Measurements from ENCODE around the gene HYAL1. TPM values are rescaled to one million over a fixed set of nuclear protein-coding genes. Genes with fewer than 3 reads are reported as not detected.

The HYAL1 gene
- total RNA-seq, 4 donors from 2014 or later = 1.8 to 8.9 (median 4.8) TPM

DNA sequence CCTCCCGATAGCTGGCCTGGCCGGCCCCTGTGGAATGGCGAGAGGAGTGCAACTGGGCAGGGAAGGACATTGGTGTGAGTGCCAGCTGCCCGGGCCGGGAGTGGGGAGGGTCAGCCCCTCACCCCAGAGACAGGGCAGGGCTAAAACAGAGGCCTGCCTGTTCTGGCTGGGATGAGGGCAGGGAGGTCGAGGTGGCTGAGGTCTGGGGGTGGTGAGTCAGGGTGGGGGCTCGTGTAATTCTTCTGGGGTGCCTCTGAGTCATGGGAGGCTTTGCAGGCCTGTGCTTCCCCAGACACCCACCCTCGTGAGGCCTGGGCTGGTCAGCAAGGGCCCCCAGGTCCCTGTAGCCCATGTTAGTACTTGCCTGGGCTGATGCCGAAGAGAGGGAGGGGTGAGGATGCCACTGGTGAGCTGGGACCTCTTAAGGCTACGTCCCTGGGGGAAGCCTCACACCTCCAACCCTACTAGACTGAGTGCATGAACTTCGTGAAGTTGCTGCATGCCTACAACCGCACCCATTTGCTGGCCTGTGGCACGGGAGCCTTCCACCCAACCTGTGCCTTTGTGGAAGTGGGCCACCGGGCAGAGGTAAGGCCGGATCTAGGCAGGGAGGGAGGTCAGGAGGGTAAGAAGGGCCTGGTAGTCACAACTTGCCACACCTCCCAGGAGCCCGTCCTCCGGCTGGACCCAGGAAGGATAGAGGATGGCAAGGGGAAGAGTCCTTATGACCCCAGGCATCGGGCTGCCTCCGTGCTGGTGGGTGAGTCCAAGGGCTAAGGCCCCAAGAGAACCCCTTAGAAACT lies 32.8 kb downstream of the HYAL1 start:
- no peak for DNase-seq
- Histone ChIP-seq H3K4me1 (peaks cover 22 to 95% (median 64%) of the 10 kb centered on the region in 3 donors), H3K36me3 (no peaks in the 10 kb centered on the region), H3K9me3 (no peaks in the 10 kb centered on the region), H3K4me3 (no peak overlapping the region), H3K27me3 (peaks cover 0 to 25% (median 3%) of the 10 kb centered on the region in 4 donors), H3K27ac (peak overlapping the region in 3 of 4 donors; percentile 19 to 90 (median 88))
- WGBS, 2 donors = 84 to 93% methylated on average over 9 of the region's 19 CpGs
- TF ChIP-seq, protein P1, sequence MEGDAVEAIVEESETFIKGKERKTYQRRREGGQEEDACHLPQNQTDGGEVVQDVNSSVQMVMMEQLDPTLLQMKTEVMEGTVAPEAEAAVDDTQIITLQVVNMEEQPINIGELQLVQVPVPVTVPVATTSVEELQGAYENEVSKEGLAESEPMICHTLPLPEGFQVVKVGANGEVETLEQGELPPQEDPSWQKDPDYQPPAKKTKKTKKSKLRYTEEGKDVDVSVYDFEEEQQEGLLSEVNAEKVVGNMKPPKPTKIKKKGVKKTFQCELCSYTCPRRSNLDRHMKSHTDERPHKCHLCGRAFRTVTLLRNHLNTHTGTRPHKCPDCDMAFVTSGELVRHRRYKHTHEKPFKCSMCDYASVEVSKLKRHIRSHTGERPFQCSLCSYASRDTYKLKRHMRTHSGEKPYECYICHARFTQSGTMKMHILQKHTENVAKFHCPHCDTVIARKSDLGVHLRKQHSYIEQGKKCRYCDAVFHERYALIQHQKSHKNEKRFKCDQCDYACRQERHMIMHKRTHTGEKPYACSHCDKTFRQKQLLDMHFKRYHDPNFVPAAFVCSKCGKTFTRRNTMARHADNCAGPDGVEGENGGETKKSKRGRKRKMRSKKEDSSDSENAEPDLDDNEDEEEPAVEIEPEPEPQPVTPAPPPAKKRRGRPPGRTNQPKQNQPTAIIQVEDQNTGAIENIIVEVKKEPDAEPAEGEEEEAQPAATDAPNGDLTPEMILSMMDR (IDR thresholded peaks at IDR 0.05) = no peak
- TF ChIP-seq POLR2A (IDR thresholded peaks at IDR 0.05) = no peak
- intact Hi-C loops (cut with DNase I) = loop anchor here (5.0 to 10.0 kb wide), 2 partner anchors 54 to 78 kb away; partner anchors contain the start of genes GNAT1, HYAL2 and TUSC2

DNA sequence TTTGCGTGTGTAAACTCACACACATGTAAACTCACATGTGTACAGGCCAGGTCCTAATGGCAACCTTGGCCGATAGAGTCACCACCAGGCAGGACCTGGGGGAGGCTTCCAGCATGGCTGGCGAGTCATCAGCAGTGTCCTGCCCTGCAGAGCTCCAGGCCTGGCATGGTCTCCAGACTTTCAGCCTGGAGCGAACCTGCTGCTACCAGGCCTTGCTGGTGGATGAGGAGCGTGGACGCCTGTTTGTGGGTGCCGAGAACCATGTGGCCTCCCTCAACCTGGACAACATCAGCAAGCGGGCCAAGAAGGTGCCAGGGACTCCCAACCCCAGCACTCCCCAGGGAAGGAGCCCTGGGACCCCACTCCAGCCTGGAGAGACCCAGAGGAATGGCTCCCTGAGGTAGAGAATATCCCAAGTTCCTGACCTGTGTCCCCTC lies 33.4 kb downstream of the HYAL1 start:
- H3K4me3 ChIP-seq = peak overlapping the region in 3 of 4 donors; percentile 16 to 59 (median 31)
- no peaks in the 10 kb centered on the region for H3K36me3 ChIP-seq
- H3K4me1 ChIP-seq = peaks cover 22 to 95% (median 67%) of the 10 kb centered on the region in 3 donors
- 80 to 92% methylated on average over 1 to 5 of the region's 8 CpGs for WGBS, 2 donors
- no peaks in the 10 kb centered on the region for H3K9me3 ChIP-seq
- intact Hi-C loops (cut with DNase I) = loop anchor here (5.0 to 10.0 kb wide), 2 partner anchors 55 to 78 kb away; partner anchors contain the start of genes GNAT1, HYAL2 and TUSC2
- peak overlapping the region; percentile 50 to 90 (median 84) for H3K27ac ChIP-seq
- peaks cover 0 to 18% (median 2%) of the 10 kb centered on the region in 4 donors for H3K27me3 ChIP-seq
- no peak for TF ChIP-seq POLR2A (IDR thresholded peaks at IDR 0.05)
- TF ChIP-seq, protein P1 (IDR thresholded peaks at IDR 0.05) = no peak
- DNase-seq = no peak

DNA sequence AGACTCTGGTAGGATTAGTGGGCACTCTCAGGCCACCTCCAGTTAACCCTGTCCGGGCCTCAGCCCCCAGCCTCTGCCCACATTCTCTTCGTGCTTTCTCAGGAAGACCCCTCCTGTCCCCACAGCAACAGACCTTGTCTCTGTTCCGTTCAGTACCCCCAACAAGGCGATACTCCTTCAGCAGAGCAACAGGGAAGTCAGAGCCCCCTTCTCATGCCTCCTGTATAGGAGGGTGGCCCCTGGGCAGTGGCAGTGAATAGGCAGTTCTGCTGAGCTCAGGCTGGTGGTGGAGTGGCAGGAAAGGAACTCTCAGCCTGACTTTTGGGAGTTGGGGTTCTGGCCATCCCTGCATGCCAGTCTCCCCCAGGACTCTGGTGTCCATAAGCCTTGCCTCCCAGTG lies 33.9 kb downstream of the HYAL1 start:
- H3K4me1 ChIP-seq = peaks cover 22 to 95% (median 69%) of the 10 kb centered on the region in 3 donors
- peak overlapping the region in 3 of 4 donors; percentile 16 to 59 (median 31) for H3K4me3 ChIP-seq
- intact Hi-C loops (cut with DNase I) = no loop called here
- H3K27ac ChIP-seq = peak overlapping the region; percentile 50 to 90 (median 84)
- no peaks in the 10 kb centered on the region for H3K36me3 ChIP-seq
- H3K9me3 ChIP-seq = no peaks in the 10 kb centered on the region
- no peak for TF ChIP-seq POLR2A (IDR thresholded peaks at IDR 0.05)
- TF ChIP-seq, protein P1 (IDR thresholded peaks at IDR 0.05) = no peak
- WGBS, 2 donors = 43 to 45% methylated on average over 3 to 4 of the region's 4 CpGs
- peaks cover 0 to 13% (median 2%) of the 10 kb centered on the region in 4 donors for H3K27me3 ChIP-seq
- no peak for DNase-seq

DNA sequence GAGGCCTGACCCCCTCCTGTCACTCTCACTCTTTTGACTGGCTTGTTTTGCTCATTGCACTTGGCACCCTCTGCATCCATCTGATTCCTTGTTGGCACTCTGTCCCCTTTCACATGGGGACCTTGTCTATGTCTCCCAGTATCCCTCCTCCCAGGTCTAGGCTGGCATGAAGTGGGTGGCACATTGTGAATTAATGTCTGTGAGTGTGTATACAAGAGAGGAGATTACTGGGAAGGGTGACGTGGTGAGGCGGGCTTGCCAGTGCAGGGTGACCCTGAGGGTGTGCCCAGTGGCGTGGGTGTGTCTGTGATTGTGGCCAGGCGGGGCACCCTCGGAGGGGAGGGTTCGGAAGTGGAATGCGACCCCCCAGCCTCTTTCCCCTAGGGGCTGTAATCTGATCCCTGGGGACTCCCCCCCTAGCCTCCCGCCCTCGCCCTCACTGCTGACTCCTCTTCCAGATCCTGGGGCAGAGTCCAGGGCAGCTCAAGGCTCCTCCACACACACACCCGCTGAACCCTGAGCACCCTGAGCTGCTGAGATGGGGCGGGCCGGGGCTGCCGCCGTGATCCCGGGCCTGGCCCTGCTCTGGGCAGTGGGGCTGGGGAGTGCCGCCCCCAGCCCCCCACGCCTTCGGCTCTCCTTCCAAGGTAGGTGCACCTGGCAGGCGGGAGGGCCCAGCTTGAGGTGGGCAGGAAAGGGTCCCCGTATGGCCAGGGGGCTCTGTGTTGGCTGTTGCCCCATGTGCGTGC lies 34.5 kb downstream of the HYAL1 start, which contains the start of gene SEMA3B:
Gene SEMA3B, plus strand, starts transcription at position 445 of the 749 bp plus-strand sequence. Its CDS starts 94 bp downstream, at position 539.
- no peak for DNase-seq
- Histone ChIP-seq H3K27me3 (peaks cover 0 to 7% (median 2%) of the 10 kb centered on the region in 4 donors), H3K27ac (peak within 1 kb of the TSS; percentile 67 to 90 (median 88)), H3K4me1 (peaks cover 22 to 95% (median 69%) of the 10 kb centered on the region in 3 donors), H3K4me3 (peak within 1 kb of the TSS in 3 of 4 donors; percentile 38 to 59 (median 39)), H3K9me3 (no peaks in the 10 kb centered on the region), H3K36me3 (no peaks in the 10 kb centered on the region)
- intact Hi-C loops (cut with DNase I) = no loop called here
- TF ChIP-seq, protein P1 (IDR thresholded peaks at IDR 0.05) = no peak
- TF ChIP-seq POLR2A (IDR thresholded peaks at IDR 0.05) = peak in 1 of 4 donors; percentile 23
- WGBS, 2 donors = 6% methylated on average over 6 of the region's 21 CpGs; no CpG with 5 or more reads in 1 of the 2 donors

Measured in esophagus squamous epithelium (tissue), 5 donors.